K562 (cell line): ENCODE measurements around the gene ANXA3. TPM values are rescaled to one million over a fixed set of nuclear protein-coding genes. Genes with fewer than 3 reads are reported as not detected.

Experiments used
- ESRRB ChIP-seq: fragments of 250-450 bp; sonication (Bioruptor Pico); IDR thresholded peaks from 2 replicates; pipeline ENCODE4 v1.5.0; 2020; ENCODE audit warnings: mild to moderate bottlenecking, moderate library complexity, borderline replicate concordance
- ETS1 ChIP-seq: conservative IDR thresholded peaks from 2 replicates; pipeline ENCODE4 v1.6.1; 2011; ENCODE audit warnings: low read depth, mild to moderate bottlenecking, low read length; ENCODE audit not compliant: control insufficient read depth
- FOXK2 ChIP-seq, 2 experiments: fragments of 450-650 bp; IDR thresholded peaks in 1 of 2; conservative IDR thresholded peaks in 1 of 2; 2 replicates each; pipeline ENCODE4 v1.6.1; 2016; ENCODE audit warnings: low read depth in 2 of 2, mild to moderate bottlenecking in 1 of 2
- MAFK ChIP-seq: IDR thresholded peaks from 2 replicates; pipeline ENCODE4 v1.6.1; 2011; ENCODE audit warnings: low read length, improper control_type of control experiment
- NCOA2 ChIP-seq, 2 experiments: fragments of 450-650 bp; IDR thresholded peaks; 2 replicates each; pipeline ENCODE4 v1.6.1; 2018; ENCODE audit warnings: mild to moderate bottlenecking in 2 of 2, moderate library complexity in 1 of 2; ENCODE audit not compliant: partially characterized antibody in 2 of 2
- PRDM10 ChIP-seq: fragments of 450-650 bp; IDR thresholded peaks from 2 replicates; pipeline ENCODE4 v1.6.1; 2018; ENCODE audit not compliant: partially characterized antibody
- RNF2 ChIP-seq: sonication (generic); IDR thresholded peaks from 2 replicates; pipeline ENCODE4 v1.6.1; 2016
- SIN3A ChIP-seq, 2 experiments: fragments of 150-350 bp in 1 of 2; IDR thresholded peaks; 2 replicates each; pipeline ENCODE4 v1.6.1; 2011 to 2016; ENCODE audit warnings: borderline replicate concordance in 2 of 2, low read depth in 2 of 2, low read length in 2 of 2, mild to moderate bottlenecking in 2 of 2, moderate library complexity in 2 of 2; ENCODE audit not compliant: control insufficient read depth in 1 of 2
- SMAD4 ChIP-seq: fragments of 250-450 bp; sonication (Bioruptor Pico); conservative IDR thresholded peaks from 2 replicates; pipeline ENCODE4 v1.8.0; 2021; ENCODE audit warnings: inconsistent platforms, mild to moderate bottlenecking, moderate library complexity
- ZNF121 ChIP-seq: sonication (generic); formaldehyde crosslinking; conservative IDR thresholded peaks from 2 replicates; pipeline ENCODE4 v1.8.0; 2022; ENCODE audit warnings: missing genetic modification reagents
- ZNF347 ChIP-seq: fragments of 450-650 bp; formaldehyde crosslinking; IDR thresholded peaks from 2 replicates; pipeline ENCODE4 v1.4.0; 2020; ENCODE audit warnings: low read depth, mild to moderate bottlenecking, moderate library complexity
- ZNF778 ChIP-seq: fragments of 450-650 bp; formaldehyde crosslinking; IDR thresholded peaks from 2 replicates; pipeline ENCODE4 v1.4.0; 2020; ENCODE audit warnings: mild to moderate bottlenecking, moderate library complexity
- polyA plus RNA-seq, 8 experiments: library from polyadenylated mRNA; depleted of rRNA in 4 of 8; stranded (reverse) in 5 of 8; unstranded in 3 of 8; fragments of >200 nt; fragmentation: Nextera tagmentation in 2 of 8; fragmentation: Illumina TruSeq in 1 of 8; extraction: Ambion mirVana in 2 of 8; extraction: Trizol in 1 of 8; gene quantifications; 2 replicates each; pipeline versions ENCODE4 v1.2.1 to v1.2.3, GENCODE V29; 2011 to 2014; ENCODE audit warnings: inconsistent platforms in 1 of 8, missing spikeins in 1 of 8
- total RNA-seq, 7 experiments: library from RNA; depleted of rRNA in 6 of 7; stranded (reverse); fragments of >200 nt in 6 of 7; fragmentation: Illumina TruSeq in 2 of 7; extraction: Trizol in 2 of 7; gene quantifications; 2 replicates each; pipeline versions ENCODE4 v1.2.1 to v1.2.3, GENCODE V29; 2011 to 2021; ENCODE audit warnings: low replicate concordance in 1 of 7

Gene ANXA3
- total and polyA plus RNA-seq, 9 of the 15 experiments (the other 6 are each of a cell fraction or from before 2014, with no cell fraction given): 6.3 to 15.5 (median 9.8) TPM

- TF ChIP-seq NCOA2 (IDR thresholded peaks at IDR 0.05; ENCODE audit: partially characterized antibody in 2 of 2) (no peak), ZNF347 (CRISPR knock-in tag) (no peak), RNF2 (peak; percentile 84), ZNF778 (no peak), PRDM10 (no peak), SIN3A (IDR thresholded peaks at IDR 0.05; ENCODE audit: borderline replicate concordance in 2 of 2, control insufficient read depth in 1 of 2, low read depth in 2 of 2, low read length in 2 of 2) (no peak; a peak in 1 of 4 replicates), MAFK (peak; percentile 21; the same call in 1 of the 2 replicates), ESRRB (CRISPR knock-in tag) (no peak), FOXK2 (conservative IDR thresholded peaks at IDR 0.05 in 1 of 2, IDR thresholded peaks at IDR 0.05 in 1 of 2; ENCODE audit: low read depth in 2 of 2) (0 out of 4 replicates have a peak, but pooled peaks of 1 of the 2 experiments have one; percentile 31), SMAD4 (CRISPR knock-in tag) (peak; percentile 92), ETS1 (peak; percentile 87), ZNF121 (CRISPR knock-in tag) (no peak)
- TF ChIP-seq, all 486 proteins: peak for 114
These were observed 69.8 kb downstream of the ANXA3 start (continued) for GRCh38 chr4:78621395-78621794.
